Colonic mucosa (tissue), 4 donors: ENCODE data around the gene CCDC112. TPM values are rescaled to one million over a fixed set of nuclear protein-coding genes. Genes with fewer than 3 reads are reported as not detected.

Experiments
- DNase-seq: peaks from one replicate; pipeline ENCODE4 v3.0.0-alpha.2; 2020
- H3K27ac ChIP-seq: fragments of 200-600 bp; one replicate; pipeline ENCODE4 v1.8.0; 2021
- H3K27me3 ChIP-seq: fragments of 200-600 bp; one replicate; pipeline ENCODE4 v1.8.0; 2021
- H3K36me3 ChIP-seq: fragments of 200-600 bp; one replicate; pipeline ENCODE4 v1.8.0; 2021
- H3K4me1 ChIP-seq: fragments of 200-600 bp; one replicate; pipeline ENCODE4 v1.8.0; 2021; ENCODE audit warnings: mild to moderate bottlenecking
- H3K4me3 ChIP-seq: fragments of 200-600 bp; one replicate; pipeline ENCODE4 v1.8.0; 2021
- H3K9ac ChIP-seq, 2 donors: one replicate each; pipeline ENCODE4 v1.7.0; 2013; ENCODE audit warnings: control low read depth in 2 of 2, low read depth in 2 of 2, low read length in 2 of 2
- H3K9me3 ChIP-seq: fragments of 200-600 bp; one replicate; pipeline ENCODE4 v1.8.0; 2021
- CTCF ChIP-seq: fragments of 200-600 bp; IDR thresholded peaks from one replicate; pipeline ENCODE4 v1.8.0; 2022; ENCODE audit warnings: antibody characterized with exemption, mild to moderate bottlenecking
- intact Hi-C: fragments of 100-400 bp; cut with DNase I; formaldehyde crosslinking; loops from one replicate; pipeline ENCODE4 v1.14.1; 2022
- total RNA-seq, 2 donors: library from RNA; stranded (reverse); fragmentation: NEBNext Ultra II Directional in 1 of 2; extraction: Animal tissue kit (Norgen Biotek cat#: 25700) in 1 of 2; gene quantifications; one replicate each; pipeline ENCODE4 v1.2.1, GENCODE V29; 2021
- donor health status: healthy.
- donor health status: DM: no; HTN: no; CAD: no.
- donor health status: DM: no; HTN: no; CAD: no.

Gene CCDC112
- total RNA-seq, 2 donors from 2014 or later = 7.6 to 10.5 TPM

DNA sequence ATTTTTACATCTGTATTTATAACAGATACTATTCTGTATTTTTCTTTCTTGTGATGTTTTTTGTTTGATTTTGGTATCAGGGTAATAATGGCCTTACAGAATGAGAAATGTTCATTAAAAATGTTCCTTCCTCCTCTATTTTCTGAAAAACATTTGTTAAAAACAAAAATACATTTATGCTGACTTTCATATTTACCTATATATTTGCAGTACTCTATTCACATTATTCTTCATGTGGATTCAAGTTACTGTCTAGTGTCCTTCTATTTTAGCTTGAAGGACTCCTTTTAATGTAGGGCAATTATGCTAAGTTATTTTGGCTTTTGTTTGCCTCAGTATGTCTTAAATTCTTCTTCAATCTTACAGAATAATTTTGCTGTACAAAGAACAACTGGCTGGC, 5.1 kb downstream of the CCDC112 start:
- Histone ChIP-seq H3K4me1 (no peaks in the 10 kb centered on the region), H3K27me3 (no peaks in the 10 kb centered on the region), H3K4me3 (no peak overlapping the region), H3K36me3 (no peaks in the 10 kb centered on the region), H3K9me3 (no peaks in the 10 kb centered on the region), H3K27ac (no peak overlapping the region), H3K9ac (no peak overlapping the region)
- intact Hi-C loops = no loop called here
- no peak for TF ChIP-seq CTCF
- no peak for DNase-seq

DNA sequence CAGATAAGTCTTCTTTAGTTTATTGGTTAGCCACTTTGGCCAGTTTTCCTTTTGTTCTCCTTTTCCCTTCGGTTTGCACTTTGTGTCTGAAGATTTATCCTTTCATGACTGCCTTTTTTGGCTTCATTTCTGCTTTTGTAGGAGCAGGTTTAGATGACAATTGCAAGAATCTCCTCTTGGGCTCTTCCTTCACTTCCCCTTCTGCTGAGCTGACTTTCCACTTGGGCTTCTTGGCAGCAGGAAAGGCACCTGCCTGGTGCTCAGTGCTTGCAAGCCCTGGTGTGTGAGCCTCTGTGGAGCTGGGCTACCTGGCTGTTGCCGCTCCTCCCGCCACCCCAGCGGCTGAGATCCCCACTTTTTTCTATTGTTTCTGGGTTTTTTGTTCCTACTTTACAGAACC, 7.3 kb downstream of the CCDC112 start:
- Histone ChIP-seq H3K36me3 (no peaks in the 10 kb centered on the region), H3K27me3 (no peaks in the 10 kb centered on the region), H3K27ac (no peak overlapping the region), H3K4me1 (no peaks in the 10 kb centered on the region), H3K4me3 (no peak overlapping the region), H3K9ac (no peak overlapping the region), H3K9me3 (no peaks in the 10 kb centered on the region)
- no peak for TF ChIP-seq CTCF
- no peak for DNase-seq
- intact Hi-C loops = no loop called here

DNA sequence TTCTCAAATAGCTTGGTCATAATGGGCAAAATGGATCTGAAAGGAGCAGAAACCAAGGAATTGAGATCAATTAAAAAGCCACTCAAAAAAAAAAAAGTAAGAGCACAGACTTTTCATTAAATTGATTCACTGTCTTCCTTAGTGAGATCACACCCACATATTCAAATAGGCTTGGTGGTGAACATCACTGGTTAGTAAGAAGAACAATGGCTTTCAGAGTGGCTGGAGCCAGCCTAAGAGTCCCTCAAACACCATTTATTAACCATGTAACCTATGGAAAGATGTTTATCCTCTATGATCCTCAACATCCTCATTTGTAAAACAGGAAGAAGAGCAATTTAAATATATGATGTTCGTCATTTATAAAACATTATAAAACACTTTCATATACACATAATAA, 12.4 kb downstream of the CCDC112 start:
- Histone ChIP-seq H3K36me3 (no peaks in the 10 kb centered on the region), H3K9me3 (no peaks in the 10 kb centered on the region), H3K4me1 (no peaks in the 10 kb centered on the region), H3K9ac (no peak overlapping the region), H3K27ac (no peak overlapping the region), H3K4me3 (no peak overlapping the region), H3K27me3 (no peaks in the 10 kb centered on the region)
- TF ChIP-seq CTCF = no peak
- DNase-seq = no peak
- intact Hi-C loops = no loop called here

- no peaks in the 10 kb centered on the region for H3K9me3 ChIP-seq
- H3K27ac ChIP-seq = no peak overlapping the region
- no peak overlapping the region for H3K4me3 ChIP-seq
- H3K36me3 ChIP-seq = no peaks in the 10 kb centered on the region
- no peak for TF ChIP-seq CTCF
- H3K27me3 ChIP-seq = no peaks in the 10 kb centered on the region
- no peak overlapping the region for H3K9ac ChIP-seq
- intact Hi-C loops = no loop called here
- no peak for DNase-seq
- H3K4me1 ChIP-seq = no peaks in the 10 kb centered on the region
Observed at GRCh38 chr5:115282131-115282530, 14.3 kb downstream of the CCDC112 start.

GRCh38 chr5:115274584-115274983, 21.9 kb downstream of the CCDC112 start:
- no peak overlapping the region for H3K9ac ChIP-seq
- intact Hi-C loops = no loop called here
- TF ChIP-seq CTCF = no peak

More at GRCh38 chr5:115274584-115274983, 21.9 kb downstream of the CCDC112 start:
- Histone ChIP-seq H3K4me1 (no peaks in the 10 kb centered on the region), H3K9me3 (no peaks in the 10 kb centered on the region), H3K36me3 (no peaks in the 10 kb centered on the region), H3K27ac (no peak overlapping the region), H3K27me3 (no peaks in the 10 kb centered on the region), H3K4me3 (no peak overlapping the region)
- DNase-seq = no peak
